ENCODE measurements around the gene EIF2B1. TPM values are rescaled to one million over a fixed set of nuclear protein-coding genes. Genes with fewer than 3 reads are reported as not detected.
A peak's percentile ranks its signal among the peaks of the same experiment; 100 is the strongest.

Gene EIF2B1
- total RNA-seq, 2 donors from 2014 or later = 42.0 to 45.8 TPM

GRCh38 chr12:123670882-123671728 is 37.6 kb upstream of the EIF2B1 start, which contains the start of gene TCTN2:
TCTN2 (plus strand) TSS chr12:123671113; CDS start chr12:123671241, 128 bp downstream.
- Mint-ChIP-seq H3K36me3 (ENCODE audit: low read depth) (peaks cover 27% of the 10 kb centered on the region), H3K4me3 (peak within 1 kb of the TSS; percentile 88), H3K27ac (peak within 1 kb of the TSS; percentile 86), H3K4me1 (peaks cover 5% of the 10 kb centered on the region), H3K9me3 (no peaks in the 10 kb centered on the region), H3K27me3 (ENCODE audit: insufficient read depth) (no peaks in the 10 kb centered on the region)
- no peaks in the 10 kb centered on the region for H3K27me3 ChIP-seq (ENCODE audit: control insufficient read depth, insufficient read depth, low read length, poor library complexity, severe bottlenecking)
- H3K4me3 ChIP-seq (ENCODE audit: low read length) = peak within 1 kb of the TSS; percentile 90
- WGBS, 2 experiments (ENCODE audit: insufficient coverage in 1 of 2, insufficient read length in 1 of 2) = 1 to 3% methylated on average over 24 to 53 of the region's 53 CpGs
- no peak within 1 kb of the TSS for H3K27ac ChIP-seq (ENCODE audit: low read depth, low read length)
- no peaks in the 10 kb centered on the region for H3K9me3 ChIP-seq (ENCODE audit: control insufficient read depth, low read length)
- peak within 1 kb of the TSS; percentile 67 for H3K9ac ChIP-seq (ENCODE audit: extremely low read depth, low read length, poor library complexity, severe bottlenecking)
- DNase-seq = peak; percentile 100
- H3K36me3 ChIP-seq (ENCODE audit: control insufficient read depth, insufficient read depth, low read length) = peaks cover 23% of the 10 kb centered on the region
- H3K4me1 ChIP-seq (ENCODE audit: control insufficient read depth, insufficient read depth, low read length) = peaks cover 6% of the 10 kb centered on the region
- no peak for TF ChIP-seq CTCF (conservative IDR thresholded peaks at IDR 0.05)

- Mint-ChIP-seq H3K27ac (no peak overlapping the region), H3K9me3 (peaks cover 6% of the 10 kb centered on the region), H3K4me3 (no peak overlapping the region), H3K4me1 (peaks cover 5% of the 10 kb centered on the region), H3K36me3 (ENCODE audit: low read depth) (peaks cover 12% of the 10 kb centered on the region), H3K27me3 (ENCODE audit: insufficient read depth) (no peaks in the 10 kb centered on the region)
- no peak for DNase-seq
- 91 to 92% methylated on average over 8 of the region's 8 CpGs for WGBS, 2 experiments (ENCODE audit: insufficient coverage in 1 of 2, insufficient read length in 1 of 2)
- Histone ChIP-seq H3K9me3 (ENCODE audit: control insufficient read depth, low read length) (peaks cover 6% of the 10 kb centered on the region), H3K4me1 (ENCODE audit: control insufficient read depth, insufficient read depth, low read length) (peaks cover 6% of the 10 kb centered on the region), H3K9ac (ENCODE audit: extremely low read depth, low read length, poor library complexity, severe bottlenecking) (no peak overlapping the region), H3K27me3 (ENCODE audit: control insufficient read depth, insufficient read depth, low read length, poor library complexity, severe bottlenecking) (no peaks in the 10 kb centered on the region), H3K27ac (ENCODE audit: low read depth, low read length) (no peak overlapping the region), H3K4me3 (ENCODE audit: low read length) (no peak overlapping the region), H3K36me3 (ENCODE audit: control insufficient read depth, insufficient read depth, low read length) (peaks cover 8% of the 10 kb centered on the region)
- no peak for TF ChIP-seq CTCF (conservative IDR thresholded peaks at IDR 0.05)
Observed at GRCh38 chr12:123667771-123668170, 34.3 kb upstream of the EIF2B1 start.

GRCh38 chr12:123659996-123660727 is 26.7 kb upstream of the EIF2B1 start:
- Mint-ChIP-seq H3K4me1 (no peaks in the 10 kb centered on the region), H3K4me3 (no peak overlapping the region), H3K9me3 (peaks cover 6% of the 10 kb centered on the region), H3K27me3 (ENCODE audit: insufficient read depth) (no peaks in the 10 kb centered on the region), H3K36me3 (ENCODE audit: low read depth) (peaks cover 42% of the 10 kb centered on the region), H3K27ac (peak overlapping the region; percentile 48)
- TF ChIP-seq CTCF (conservative IDR thresholded peaks at IDR 0.05) = no peak
- Histone ChIP-seq H3K9me3 (ENCODE audit: control insufficient read depth, low read length) (peaks cover 10% of the 10 kb centered on the region), H3K27me3 (ENCODE audit: control insufficient read depth, insufficient read depth, low read length, poor library complexity, severe bottlenecking) (no peaks in the 10 kb centered on the region), H3K4me1 (ENCODE audit: control insufficient read depth, insufficient read depth, low read length) (no peaks in the 10 kb centered on the region), H3K27ac (ENCODE audit: low read depth, low read length) (no peak overlapping the region), H3K9ac (ENCODE audit: extremely low read depth, low read length, poor library complexity, severe bottlenecking) (no peak overlapping the region), H3K36me3 (ENCODE audit: control insufficient read depth, insufficient read depth, low read length) (peaks cover 63% of the 10 kb centered on the region), H3K4me3 (ENCODE audit: low read length) (no peak overlapping the region)
- DNase-seq = no peak
- 100% methylated on average over 2 of the region's 5 CpGs; no CpG with 5 or more reads in 1 of the 2 experiments for WGBS, 2 experiments (ENCODE audit: insufficient coverage in 1 of 2, insufficient read length in 1 of 2)
